Measurements from ENCODE around the gene NEK9.

- TF ChIP-seq EZH2phosphoT487 (IDR thresholded peaks at IDR 0.05): no peak
- TF ChIP-seq CTCF (IDR thresholded peaks at IDR 0.05): no peak
These were observed 40.5 kb upstream of the NEK9 start for GRCh38 chr14:75167325-75167724.

Data from neural progenitor cell (in vitro differentiated cells).